ENCODE data around the gene COG5. TPM values are rescaled to one million over a fixed set of nuclear protein-coding genes. Genes with fewer than 3 reads are reported as not detected.

The COG5 gene
- total and polyA plus RNA-seq, 2 of the 4 experiments (the other 2 are of a cell fraction) = 18.5 to 27.4 TPM

GRCh38 chr7:107386548-107387102 is 177.1 kb downstream of the COG5 start:
- CTCF ChIA-PET = no interaction called here
- Histone ChIP-seq H3K4me2 (ENCODE audit: low read depth, low read length) (no peak overlapping the region; the same call in 1 of the 2 replicates), H3K27ac (ENCODE audit: insufficient read depth, low read length) (no peak overlapping the region), H3K23ac (ENCODE audit: low read depth, low read length) (0 out of 2 replicates have a peak overlapping the region, but pooled peaks have one; percentile 45), H2BK20ac (ENCODE audit: low read depth, low read length) (no peak overlapping the region), H3K27me3 (ENCODE audit: control insufficient read depth, insufficient read depth, low read length) (no peaks in the 10 kb centered on the region), H2AFZ (replicated peaks; ENCODE audit: low read length, poor library complexity) (no peak overlapping the region), H2AK5ac (ENCODE audit: low read depth, low read length) (peak overlapping the region; percentile 2; the same call in 1 of the 2 replicates), H3K18ac (ENCODE audit: low read depth, low read length) (no peak overlapping the region; the same call in 1 of the 2 replicates), H3K4me1 (ENCODE audit: control insufficient read depth, insufficient read depth, low read length) (peaks cover 13% of the 10 kb centered on the region), H4K8ac (ENCODE audit: low read depth in 2 of 2, low read length in 2 of 2) (no peak overlapping the region; a peak in 1 of 4 replicates), H4K91ac (ENCODE audit: insufficient read depth, low read depth, low read length) (no peak overlapping the region), H3K79me1 (ENCODE audit: low read depth in 1 of 2, low read length in 2 of 2) (peaks cover 0 to 35% of the 10 kb centered on the region in 2 experiments; a peak in 2 of 4 replicates), H3K56ac (ENCODE audit: extremely low read depth, insufficient read depth, low read length) (no peak overlapping the region), H2BK5ac (ENCODE audit: low read depth, low read length, poor library complexity, severe bottlenecking) (no peak overlapping the region), H2BK120ac (ENCODE audit: low read depth, low read length) (peak overlapping the region; percentile 10; the same call in 1 of the 2 replicates), H3K36me3 (ENCODE audit: control insufficient read depth, insufficient read depth, low read length) (no peaks in the 10 kb centered on the region), H3K4ac (ENCODE audit: low read depth, low read length) (peak overlapping the region; percentile 2; the same call in 1 of the 2 replicates), H3K9me1 (ENCODE audit: insufficient read depth, low read length) (peaks cover 10% of the 10 kb centered on the region), H3K9me3 (ENCODE audit: control insufficient read depth, insufficient read depth, low read length) (no peaks in the 10 kb centered on the region), H4K20me1 (ENCODE audit: insufficient read depth, low read length) (no peaks in the 10 kb centered on the region; the same call in 1 of the 2 replicates), H4K5ac (ENCODE audit: low read depth, low read length) (no peak overlapping the region), H3K9ac (ENCODE audit: low read depth, low read length) (no peak overlapping the region), H2BK15ac (ENCODE audit: low read depth, low read length) (no peak overlapping the region), H3K4me3 (ENCODE audit: insufficient read depth, low read depth, low read length) (no peak overlapping the region), H2AK9ac (replicated peaks; ENCODE audit: low read depth, low read length, poor library complexity) (no peak overlapping the region), H3K14ac (replicated peaks; ENCODE audit: low read depth, low read length) (0 out of 2 replicates have a peak overlapping the region, but pooled peaks have one; percentile 70)
- TF ChIP-seq CHD1 (IDR thresholded peaks at IDR 0.05; ENCODE audit: low read depth, low read length) (no peak), ELK1 (IDR thresholded peaks at IDR 0.05; ENCODE audit: borderline replicate concordance, low read depth, low read length) (no peak), MXI1 (IDR thresholded peaks at IDR 0.05; ENCODE audit: borderline replicate concordance, low read depth, low read length) (no peak)
- POLR2A ChIA-PET (ENCODE audit: unreplicated experiment) = no interaction called here
- DNase-seq (no peak), ATAC-seq (ENCODE audit: low read depth) (no peak)
- intact Hi-C loops (cut with micrococcal nuclease) = no loop called here
- in situ Hi-C loops (cut with MboI; ENCODE audit: low sequenced_read_pairs) = no loop called here
- no CpG with 5 or more reads among the region's 4 CpGs for WGBS, 2 experiments (ENCODE audit: extremely low coverage in 2 of 2, insufficient read length in 1 of 2)
- BruUV-seq (replicated peaks) = no TSS peak
- dilution Hi-C loops (cut with HindIII; ENCODE audit: low sequenced_read_pairs, unreplicated experiment) = no loop called here

Data from IMR-90 (cell line).